ENCODE data around the gene CAPRIN1.

CAPRIN1 gene, protein sequence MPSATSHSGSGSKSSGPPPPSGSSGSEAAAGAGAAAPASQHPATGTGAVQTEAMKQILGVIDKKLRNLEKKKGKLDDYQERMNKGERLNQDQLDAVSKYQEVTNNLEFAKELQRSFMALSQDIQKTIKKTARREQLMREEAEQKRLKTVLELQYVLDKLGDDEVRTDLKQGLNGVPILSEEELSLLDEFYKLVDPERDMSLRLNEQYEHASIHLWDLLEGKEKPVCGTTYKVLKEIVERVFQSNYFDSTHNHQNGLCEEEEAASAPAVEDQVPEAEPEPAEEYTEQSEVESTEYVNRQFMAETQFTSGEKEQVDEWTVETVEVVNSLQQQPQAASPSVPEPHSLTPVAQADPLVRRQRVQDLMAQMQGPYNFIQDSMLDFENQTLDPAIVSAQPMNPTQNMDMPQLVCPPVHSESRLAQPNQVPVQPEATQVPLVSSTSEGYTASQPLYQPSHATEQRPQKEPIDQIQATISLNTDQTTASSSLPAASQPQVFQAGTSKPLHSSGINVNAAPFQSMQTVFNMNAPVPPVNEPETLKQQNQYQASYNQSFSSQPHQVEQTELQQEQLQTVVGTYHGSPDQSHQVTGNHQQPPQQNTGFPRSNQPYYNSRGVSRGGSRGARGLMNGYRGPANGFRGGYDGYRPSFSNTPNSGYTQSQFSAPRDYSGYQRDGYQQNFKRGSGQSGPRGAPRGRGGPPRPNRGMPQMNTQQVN

DNA sequence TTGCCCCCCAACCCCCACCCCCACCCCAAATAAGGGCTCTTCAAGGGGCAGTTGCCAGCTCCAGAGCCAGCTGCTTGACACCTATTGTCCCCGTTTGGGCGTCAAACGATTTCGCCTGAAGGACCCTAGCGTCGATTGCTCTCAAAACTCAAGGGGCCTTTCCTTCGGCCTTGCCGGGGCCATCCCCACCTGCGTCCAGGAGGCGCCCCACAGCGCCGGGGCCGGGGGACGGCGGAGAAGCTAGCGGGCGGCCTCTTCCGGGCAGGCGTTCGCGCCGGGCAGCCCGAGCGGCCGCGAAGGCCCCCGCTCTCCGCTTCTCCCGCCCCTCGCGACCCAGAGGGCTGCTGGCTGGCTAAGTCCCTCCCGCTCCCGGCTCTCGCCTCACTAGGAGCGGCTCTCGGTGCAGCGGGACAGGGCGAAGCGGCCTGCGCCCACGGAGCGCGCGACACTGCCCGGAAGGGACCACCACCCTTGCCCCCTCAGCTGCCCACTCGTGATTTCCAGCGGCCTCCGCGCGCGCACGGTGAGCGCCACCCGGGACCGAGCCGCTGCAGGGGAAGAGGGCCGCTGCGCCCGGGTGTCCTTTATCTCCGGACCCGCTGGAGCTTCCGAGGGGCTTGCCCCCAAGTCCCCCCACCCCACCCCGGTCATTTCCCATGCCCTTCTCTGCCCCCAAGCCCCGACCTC is at the start of gene CAPRIN1:
Gene CAPRIN1 (plus strand): TSS at position 383 of the 687 bp plus-strand sequence. CDS start 690 bp downstream, outside the sequence.
- no CpG with 5 or more reads among the region's 64 CpGs for WGBS (ENCODE audit: insufficient coverage, insufficient read length)
- Histone ChIP-seq H3K4me1 (ENCODE audit: control insufficient read depth, insufficient read depth, low read length) (no peaks in the 10 kb centered on the region), H3K9me3 (ENCODE audit: control insufficient read depth, insufficient read depth, low read length) (no peaks in the 10 kb centered on the region), H3K27me3 (ENCODE audit: control insufficient read depth, insufficient read depth, low read length) (no peaks in the 10 kb centered on the region), H3K36me3 (ENCODE audit: control insufficient read depth, insufficient read depth, low read length) (no peaks in the 10 kb centered on the region), H3K4me3 (ENCODE audit: low read length) (peak within 1 kb of the TSS; percentile 81), H3K27ac (ENCODE audit: low read length) (no peak within 1 kb of the TSS)
- peak; percentile 72 for DNase-seq (ENCODE audit: low read depth, low spot score)

DNA sequence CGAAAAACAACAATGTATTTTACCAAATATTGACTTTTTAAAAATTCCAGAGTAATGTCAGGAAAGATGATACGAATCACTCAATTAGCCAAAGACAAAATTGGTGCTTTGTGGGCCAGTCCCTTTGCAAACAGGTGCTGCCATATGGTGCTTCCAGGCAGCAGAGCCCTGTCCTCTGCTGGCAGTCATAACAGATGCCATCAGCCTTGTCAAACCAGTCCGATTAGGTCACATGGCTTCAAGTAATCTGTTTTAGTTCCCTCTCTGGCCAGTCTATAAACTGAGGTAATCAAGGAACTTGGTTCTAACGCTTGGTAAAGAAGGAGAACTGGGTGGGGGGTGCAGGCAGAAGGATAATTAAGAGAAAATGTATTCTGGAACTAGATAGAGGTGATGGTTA is 49.1 kb upstream of the CAPRIN1 start:
- no peak overlapping the region for H3K27ac ChIP-seq (ENCODE audit: low read length)
- WGBS (ENCODE audit: insufficient coverage, insufficient read length), result no CpG with 5 or more reads among the region's 4 CpGs
- no peaks in the 10 kb centered on the region for H3K36me3 ChIP-seq (ENCODE audit: control insufficient read depth, insufficient read depth, low read length)
- H3K4me1 ChIP-seq (ENCODE audit: control insufficient read depth, insufficient read depth, low read length), result no peaks in the 10 kb centered on the region
- no peaks in the 10 kb centered on the region; the same call in 1 of the 2 replicates for H3K27me3 ChIP-seq (ENCODE audit: control insufficient read depth, insufficient read depth, low read length)
- no peaks in the 10 kb centered on the region for H3K9me3 ChIP-seq (ENCODE audit: control insufficient read depth, insufficient read depth, low read length)
- DNase-seq (ENCODE audit: low read depth, low spot score), result no peak
- H3K4me3 ChIP-seq (ENCODE audit: low read length), result no peak overlapping the region

DNA sequence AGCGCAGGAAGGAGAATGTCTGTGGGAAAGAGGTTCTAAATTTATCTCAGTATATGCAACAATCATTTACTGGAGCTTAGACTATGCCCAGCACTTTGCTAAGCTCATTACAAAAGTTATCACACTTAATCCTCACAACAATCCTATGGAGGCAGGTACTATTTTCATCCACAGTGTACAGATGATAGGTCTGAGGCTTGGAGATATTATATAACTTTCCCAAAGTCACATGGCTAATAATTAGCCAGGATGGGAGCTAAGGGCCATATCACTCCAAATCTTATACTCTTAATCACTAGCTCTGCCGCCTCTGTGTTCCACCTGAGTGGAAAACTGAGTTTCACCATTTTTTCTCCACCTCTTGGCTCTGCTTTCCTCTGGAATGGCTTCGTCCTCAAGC is 47.3 kb upstream of the CAPRIN1 start:
- WGBS (ENCODE audit: insufficient coverage, insufficient read length), result no CpG with 5 or more reads among the region's 3 CpGs
- H3K36me3 ChIP-seq (ENCODE audit: control insufficient read depth, insufficient read depth, low read length), result no peaks in the 10 kb centered on the region
- no peak for DNase-seq (ENCODE audit: low read depth, low spot score)

DNA sequence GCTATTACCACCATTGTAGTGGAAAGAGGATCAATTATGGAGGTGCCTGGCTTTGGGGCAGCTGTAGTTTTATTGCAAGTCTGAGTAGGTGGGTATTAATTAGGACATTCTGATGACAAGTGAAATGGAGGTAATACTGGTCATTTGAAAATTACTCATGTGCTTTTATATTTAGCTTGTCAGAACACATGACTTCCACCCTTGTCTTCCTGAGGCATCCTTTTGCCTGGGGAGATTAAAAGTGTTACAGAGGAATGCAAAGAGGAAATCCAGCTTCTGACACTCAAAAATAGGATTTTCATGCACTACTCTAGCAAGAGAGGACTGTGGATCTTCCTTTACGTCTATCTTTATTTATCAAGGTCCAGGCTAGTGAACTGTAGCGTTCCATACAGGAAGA is 44.7 kb upstream of the CAPRIN1 start:
- Histone ChIP-seq H3K9me3 (ENCODE audit: control insufficient read depth, insufficient read depth, low read length) (no peaks in the 10 kb centered on the region), H3K36me3 (ENCODE audit: control insufficient read depth, insufficient read depth, low read length) (no peaks in the 10 kb centered on the region), H3K27me3 (ENCODE audit: control insufficient read depth, insufficient read depth, low read length) (no peaks in the 10 kb centered on the region), H3K4me3 (ENCODE audit: low read length) (no peak overlapping the region), H3K4me1 (ENCODE audit: control insufficient read depth, insufficient read depth, low read length) (no peaks in the 10 kb centered on the region), H3K27ac (ENCODE audit: low read length) (no peak overlapping the region)
- no peak for DNase-seq (ENCODE audit: low read depth, low spot score)
- WGBS (ENCODE audit: insufficient coverage, insufficient read length), result no CpG with 5 or more reads among the region's 2 CpGs

More for the DNA sequence above, 47.3 kb upstream of the CAPRIN1 start:
- no peak overlapping the region for H3K4me3 ChIP-seq (ENCODE audit: low read length)
- H3K27me3 ChIP-seq (ENCODE audit: control insufficient read depth, insufficient read depth, low read length), result no peaks in the 10 kb centered on the region
- no peak overlapping the region for H3K27ac ChIP-seq (ENCODE audit: low read length)
- no peaks in the 10 kb centered on the region for H3K9me3 ChIP-seq (ENCODE audit: control insufficient read depth, insufficient read depth, low read length)
- H3K4me1 ChIP-seq (ENCODE audit: control insufficient read depth, insufficient read depth, low read length), result no peaks in the 10 kb centered on the region

DNA sequence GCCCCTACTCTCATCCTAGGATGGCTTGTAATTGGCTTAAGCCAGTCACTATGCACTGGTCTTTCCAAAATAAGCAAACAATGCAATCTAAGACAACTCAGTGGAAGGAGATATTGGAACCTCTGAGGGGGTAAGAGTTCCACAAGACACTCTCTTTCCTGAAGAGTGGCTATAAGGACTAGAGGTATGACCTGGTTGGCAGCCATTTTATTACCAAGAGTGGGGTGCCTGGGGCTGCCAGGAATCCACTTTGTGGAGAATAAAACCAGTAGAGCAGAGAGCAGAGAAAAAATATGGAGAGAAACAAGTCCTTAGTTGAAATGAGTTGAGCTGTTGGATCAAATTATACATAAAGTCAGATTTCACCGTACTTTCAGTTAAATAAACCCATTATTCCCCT is 38.8 kb upstream of the CAPRIN1 start:
- no peaks in the 10 kb centered on the region for H3K27me3 ChIP-seq (ENCODE audit: control insufficient read depth, insufficient read depth, low read length)

DNA sequence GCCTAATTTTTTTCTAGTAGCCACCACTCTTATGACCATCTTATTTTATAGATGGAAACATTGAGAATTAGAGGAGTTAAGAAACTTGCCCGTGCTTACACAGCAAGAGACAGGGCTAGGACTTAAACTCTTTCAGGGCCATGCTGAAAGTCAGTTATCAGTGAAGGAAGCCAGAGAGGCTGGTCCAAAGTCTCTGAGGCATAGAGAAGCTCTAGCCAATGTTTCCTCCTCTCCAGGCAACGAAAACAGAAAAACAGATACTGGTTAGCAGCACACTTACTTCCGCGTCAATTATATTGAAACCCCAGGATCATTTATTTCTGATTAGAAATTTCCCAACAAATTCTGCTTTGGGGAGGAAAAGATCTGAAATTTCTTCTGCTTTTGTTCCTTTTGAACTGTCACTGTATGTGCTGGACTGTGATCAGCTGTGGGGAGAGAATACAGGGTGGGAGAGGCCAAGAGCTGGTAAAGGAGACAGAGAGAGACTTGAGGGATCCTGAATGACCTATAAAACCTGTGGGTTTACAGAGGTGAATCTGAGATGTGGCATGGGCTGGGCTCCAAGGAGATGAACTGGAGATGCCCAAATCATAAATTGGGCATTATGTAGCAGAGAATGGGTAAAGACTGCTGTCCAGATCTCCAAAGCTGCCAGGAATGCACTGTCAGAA is 37.5 kb upstream of the CAPRIN1 start:
- H3K4me3 ChIP-seq (ENCODE audit: low read length), result no peak overlapping the region
- no CpG with 5 or more reads among the region's 4 CpGs for WGBS (ENCODE audit: insufficient coverage, insufficient read length)

More for the DNA sequence above, 38.8 kb upstream of the CAPRIN1 start:
- no peaks in the 10 kb centered on the region for H3K4me1 ChIP-seq (ENCODE audit: control insufficient read depth, insufficient read depth, low read length)
- no peaks in the 10 kb centered on the region for H3K36me3 ChIP-seq (ENCODE audit: control insufficient read depth, insufficient read depth, low read length)
- no peak for DNase-seq (ENCODE audit: low read depth, low spot score)
- H3K4me3 ChIP-seq (ENCODE audit: low read length), result no peak overlapping the region
- no peak overlapping the region for H3K27ac ChIP-seq (ENCODE audit: low read length)
- WGBS (ENCODE audit: insufficient coverage, insufficient read length), result no CpG with 5 or more reads among the region's 1 CpG
- no peaks in the 10 kb centered on the region for H3K9me3 ChIP-seq (ENCODE audit: control insufficient read depth, insufficient read depth, low read length)

DNA sequence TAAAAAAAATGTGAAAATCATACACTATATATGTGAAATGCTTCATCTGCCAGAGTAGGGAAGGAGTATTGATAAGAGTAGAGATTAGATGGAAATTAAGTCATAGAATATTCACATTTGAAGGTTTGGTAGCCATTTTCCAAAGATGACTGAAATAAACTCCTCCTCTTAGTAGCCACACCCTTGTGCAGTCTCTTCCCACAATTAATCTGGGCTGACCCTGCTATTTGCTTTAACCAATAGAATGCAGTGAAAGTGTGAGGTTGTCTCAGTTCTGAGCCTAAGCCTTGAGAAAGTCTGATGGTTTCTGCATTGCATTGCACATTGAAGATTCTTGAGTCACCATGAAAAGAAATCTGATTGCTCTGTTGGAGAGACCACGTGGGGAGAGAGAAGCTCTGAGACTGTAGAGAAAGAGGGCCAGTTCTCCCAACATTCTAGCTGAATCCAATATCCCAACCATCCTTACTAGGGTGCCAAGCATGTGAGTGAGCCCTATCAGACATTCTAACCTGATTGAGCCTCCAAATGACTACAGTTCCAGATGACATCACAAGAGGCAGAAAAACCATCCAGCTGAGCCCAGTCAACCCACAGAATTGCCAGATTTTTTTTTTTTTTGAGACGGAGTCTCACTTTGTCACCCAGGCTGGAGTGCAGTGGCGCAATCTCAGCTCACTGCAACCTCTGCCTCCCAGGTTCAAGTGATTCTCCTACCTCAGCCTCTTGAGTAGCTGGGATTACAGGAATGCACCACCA is 29.4 kb upstream of the CAPRIN1 start:
- no peak overlapping the region for H3K27ac ChIP-seq (ENCODE audit: low read length)
- no CpG with 5 or more reads among the region's 3 CpGs for WGBS (ENCODE audit: insufficient coverage, insufficient read length)
- no peak for DNase-seq (ENCODE audit: low read depth, low spot score)
- no peaks in the 10 kb centered on the region for H3K36me3 ChIP-seq (ENCODE audit: control insufficient read depth, insufficient read depth, low read length)
- no peak overlapping the region for H3K4me3 ChIP-seq (ENCODE audit: low read length)
- H3K4me1 ChIP-seq (ENCODE audit: control insufficient read depth, insufficient read depth, low read length), result no peaks in the 10 kb centered on the region
- H3K9me3 ChIP-seq (ENCODE audit: control insufficient read depth, insufficient read depth, low read length), result no peaks in the 10 kb centered on the region
- no peaks in the 10 kb centered on the region for H3K27me3 ChIP-seq (ENCODE audit: control insufficient read depth, insufficient read depth, low read length)

More for the DNA sequence above, 37.5 kb upstream of the CAPRIN1 start:
- H3K27ac ChIP-seq (ENCODE audit: low read length), result no peak overlapping the region
- DNase-seq (ENCODE audit: low read depth, low spot score), result no peak
- H3K9me3 ChIP-seq (ENCODE audit: control insufficient read depth, insufficient read depth, low read length), result no peaks in the 10 kb centered on the region
- no peaks in the 10 kb centered on the region for H3K36me3 ChIP-seq (ENCODE audit: control insufficient read depth, insufficient read depth, low read length)
- no peaks in the 10 kb centered on the region for H3K27me3 ChIP-seq (ENCODE audit: control insufficient read depth, insufficient read depth, low read length)
- no peaks in the 10 kb centered on the region for H3K4me1 ChIP-seq (ENCODE audit: control insufficient read depth, insufficient read depth, low read length)

DNA sequence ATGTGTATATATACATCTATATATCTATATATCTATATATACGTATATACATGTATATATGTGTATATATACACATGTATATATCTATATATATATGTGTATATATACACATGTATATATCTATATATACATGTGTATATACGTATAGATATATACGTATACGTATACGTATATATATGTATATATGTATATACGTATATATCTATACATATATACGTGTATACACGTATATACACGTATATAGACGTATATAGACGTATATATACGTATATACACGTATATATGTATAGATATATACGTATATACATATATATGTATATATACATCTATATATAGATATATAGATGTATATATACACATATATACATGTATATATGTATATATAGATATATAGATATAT is 25.1 kb upstream of the CAPRIN1 start:
- WGBS (ENCODE audit: insufficient coverage, insufficient read length), result no CpG with 5 or more reads among the region's 14 CpGs
- H3K4me1 ChIP-seq (ENCODE audit: control insufficient read depth, insufficient read depth, low read length), result no peaks in the 10 kb centered on the region
- no peaks in the 10 kb centered on the region for H3K36me3 ChIP-seq (ENCODE audit: control insufficient read depth, insufficient read depth, low read length)
- H3K4me3 ChIP-seq (ENCODE audit: low read length), result no peak overlapping the region
- H3K9me3 ChIP-seq (ENCODE audit: control insufficient read depth, insufficient read depth, low read length), result no peaks in the 10 kb centered on the region
- H3K27ac ChIP-seq (ENCODE audit: low read length), result no peak overlapping the region
- DNase-seq (ENCODE audit: low read depth, low spot score), result no peak
- H3K27me3 ChIP-seq (ENCODE audit: control insufficient read depth, insufficient read depth, low read length), result no peaks in the 10 kb centered on the region

DNA sequence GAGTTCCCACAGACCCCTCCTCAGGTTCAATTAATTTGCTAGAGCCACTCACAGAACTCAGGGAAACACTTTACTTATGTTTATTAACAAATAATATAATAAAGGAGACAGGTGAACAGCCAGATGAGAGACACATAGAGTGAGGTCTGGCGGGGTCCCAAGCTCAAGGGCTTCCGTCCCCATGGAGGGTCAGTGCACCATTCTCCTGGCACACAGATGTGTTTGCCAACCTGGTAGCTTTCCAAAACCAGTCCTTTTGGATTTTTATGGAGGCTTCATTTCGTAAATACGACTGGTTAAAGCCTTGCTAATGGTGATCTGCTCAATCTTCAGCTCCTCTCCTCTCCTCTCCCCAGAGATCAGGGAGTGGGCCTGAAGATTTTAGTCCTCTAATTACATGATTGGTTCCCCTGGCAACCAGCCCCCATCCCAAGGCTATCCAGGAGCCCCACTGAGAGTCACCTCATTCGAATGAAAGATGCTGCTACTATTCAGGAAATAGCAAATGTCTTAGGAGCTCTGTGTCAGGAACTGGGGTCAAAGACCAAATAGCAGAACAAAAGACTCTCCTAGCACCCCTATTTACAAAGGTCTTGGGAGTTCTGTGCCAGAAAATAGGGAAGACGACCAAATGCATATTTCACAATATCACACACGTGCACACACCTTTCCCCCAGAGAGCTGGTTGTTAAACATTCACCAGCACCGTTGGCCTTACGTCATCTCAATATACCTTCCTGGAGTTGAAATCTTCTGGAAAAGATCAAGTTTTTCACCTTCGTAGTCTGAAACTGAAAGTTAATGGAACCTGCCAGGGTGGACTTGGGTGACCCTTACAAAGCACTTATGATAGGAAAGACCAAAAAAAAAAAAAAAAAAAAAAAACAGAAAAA is 23.8 kb upstream of the CAPRIN1 start:
- no peak overlapping the region for H3K27ac ChIP-seq (ENCODE audit: low read length)
- no CpG with 5 or more reads among the region's 10 CpGs for WGBS (ENCODE audit: insufficient coverage, insufficient read length)
- no peaks in the 10 kb centered on the region for H3K9me3 ChIP-seq (ENCODE audit: control insufficient read depth, insufficient read depth, low read length)
- no peaks in the 10 kb centered on the region for H3K4me1 ChIP-seq (ENCODE audit: control insufficient read depth, insufficient read depth, low read length)
- no peak for DNase-seq (ENCODE audit: low read depth, low spot score)
- H3K4me3 ChIP-seq (ENCODE audit: low read length), result no peak overlapping the region
- H3K27me3 ChIP-seq (ENCODE audit: control insufficient read depth, insufficient read depth, low read length), result no peaks in the 10 kb centered on the region
- no peaks in the 10 kb centered on the region for H3K36me3 ChIP-seq (ENCODE audit: control insufficient read depth, insufficient read depth, low read length)
